SH-SY5Y (cell line): ENCODE data around the gene HIF1A.

Experiments
- GATA2 ChIP-seq: IDR thresholded peaks from 2 replicates; pipeline ENCODE4 v1.6.1; 2011; ENCODE audit warnings: mild to moderate bottlenecking, low read depth, low read length
- GATA3 ChIP-seq: IDR thresholded peaks from 2 replicates; pipeline ENCODE4 v1.6.1; 2011; ENCODE audit warnings: low read depth, mild to moderate bottlenecking, low read length, moderate library complexity

- TF ChIP-seq GATA2, result no peak
- TF ChIP-seq GATA3, result no peak
Measured at GRCh38 chr14:61712137-61712536, 16.8 kb downstream of the HIF1A start.
